ENCODE measurements around the gene BMP6. TPM values are rescaled to one million over a fixed set of nuclear protein-coding genes. Genes with fewer than 3 reads are reported as not detected.
A peak's percentile ranks its signal among the peaks of the same experiment; 100 is the strongest.

BMP6 gene
- total and polyA plus RNA-seq, 9 donors = 0.51 to 2.4 (median 1.4) TPM

DNA sequence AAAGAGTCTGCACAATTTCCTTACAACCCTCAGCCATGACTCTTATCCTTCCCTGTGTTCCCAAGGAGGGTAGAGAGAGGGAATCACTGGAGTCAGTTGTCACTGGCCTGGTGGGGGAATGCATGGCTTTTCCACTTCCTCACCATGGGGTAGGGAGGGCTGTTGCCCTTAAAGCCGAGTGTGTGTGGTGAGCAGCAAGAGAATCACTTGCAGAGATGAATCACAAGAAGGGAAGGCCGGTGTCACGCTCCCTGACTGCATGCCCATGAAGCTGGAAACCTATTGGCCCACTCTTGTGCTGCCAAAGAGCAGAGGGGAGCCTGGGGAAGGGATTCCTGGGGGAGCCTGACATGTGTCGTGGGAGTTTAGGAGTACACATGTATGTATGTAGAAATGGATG is 18.1 kb upstream of the BMP6 start:
- Histone ChIP-seq H3K9me3 (replicated peaks; ENCODE audit: control insufficient read depth, low read depth, low read length) (no peaks in the 10 kb centered on the region), H3K27ac (ENCODE audit: low read length) (no peak overlapping the region), H3K4me3 (ENCODE audit: low read length) (no peak overlapping the region), H3K4me1 (ENCODE audit: control insufficient read depth, insufficient read depth, low read length) (no peaks in the 10 kb centered on the region), H3K36me3 (ENCODE audit: control insufficient read depth, insufficient read depth, low read length) (no peaks in the 10 kb centered on the region), H3K27me3 (ENCODE audit: control insufficient read depth, insufficient read depth, low read length) (no peaks in the 10 kb centered on the region)
- no peak for DNase-seq
- WGBS (ENCODE audit: insufficient coverage) = 85% methylated on average over 3 of the region's 4 CpGs

DNA sequence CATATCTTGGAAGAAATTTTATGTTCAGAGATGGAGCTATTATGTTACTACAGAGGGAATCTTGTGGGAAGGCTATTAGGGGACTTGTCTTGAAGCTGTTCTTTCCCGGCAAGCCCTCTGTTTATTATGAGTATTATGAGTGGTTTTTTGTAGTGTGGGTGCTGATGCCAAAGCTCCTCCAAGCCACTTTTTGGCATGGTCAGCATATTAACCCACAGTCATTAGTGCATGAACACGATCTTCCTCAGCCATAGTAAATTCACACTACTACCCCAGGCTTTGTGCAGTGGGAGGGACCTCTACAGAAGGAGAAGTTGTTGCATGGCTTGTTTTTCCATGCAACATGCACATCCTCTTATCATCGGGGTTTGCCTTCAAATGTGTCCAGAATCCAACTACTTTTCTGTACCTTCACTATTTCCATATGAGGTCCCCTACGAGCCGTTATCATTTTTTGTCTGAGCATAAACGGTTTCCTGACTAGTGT is 6.5 kb upstream of the BMP6 start:
- DNase-seq = no peak
- Histone ChIP-seq H3K27me3 (ENCODE audit: control insufficient read depth, insufficient read depth, low read length) (peaks cover 9% of the 10 kb centered on the region), H3K9me3 (replicated peaks; ENCODE audit: control insufficient read depth, low read depth, low read length) (no peaks in the 10 kb centered on the region), H3K27ac (ENCODE audit: low read length) (no peak overlapping the region), H3K4me1 (ENCODE audit: control insufficient read depth, insufficient read depth, low read length) (peaks cover 4% of the 10 kb centered on the region), H3K36me3 (ENCODE audit: control insufficient read depth, insufficient read depth, low read length) (no peaks in the 10 kb centered on the region), H3K4me3 (ENCODE audit: low read length) (no peak overlapping the region)
- 78% methylated on average over 4 of the region's 6 CpGs for whole genome bisulfite sequencing (ENCODE audit: insufficient coverage)

DNA sequence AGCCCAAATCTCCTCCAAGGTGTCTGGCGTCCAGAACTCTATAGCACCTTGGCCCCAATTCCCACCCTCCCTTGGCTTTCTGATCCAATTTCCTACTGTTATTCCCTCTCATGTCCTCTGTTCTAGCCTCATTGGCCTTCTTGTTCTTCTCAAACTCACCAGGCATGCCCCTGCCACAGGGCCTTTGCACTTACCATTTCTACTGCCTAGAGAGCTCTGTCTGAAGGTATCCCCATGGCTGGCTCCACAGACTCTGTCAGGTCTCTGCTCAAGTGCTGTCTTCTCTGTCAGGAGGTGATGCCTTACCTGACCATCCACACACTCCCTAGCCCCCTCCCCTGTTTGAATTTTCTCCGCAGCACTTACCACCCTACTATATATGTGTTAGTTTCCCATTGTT is 5.6 kb upstream of the BMP6 start:
- peaks cover 6% of the 10 kb centered on the region for H3K4me1 ChIP-seq (ENCODE audit: control insufficient read depth, insufficient read depth, low read length)
- no peaks in the 10 kb centered on the region for H3K36me3 ChIP-seq (ENCODE audit: control insufficient read depth, insufficient read depth, low read length)
- H3K27ac ChIP-seq (ENCODE audit: low read length) = no peak overlapping the region
- 100% methylated on average over 1 of the region's 2 CpGs for WGBS (ENCODE audit: insufficient coverage)
- H3K9me3 ChIP-seq (replicated peaks; ENCODE audit: control insufficient read depth, low read depth, low read length) = no peaks in the 10 kb centered on the region
- DNase-seq = no peak
- H3K4me3 ChIP-seq (ENCODE audit: low read length) = no peak overlapping the region
- peaks cover 16% of the 10 kb centered on the region for H3K27me3 ChIP-seq (ENCODE audit: control insufficient read depth, insufficient read depth, low read length)

DNA sequence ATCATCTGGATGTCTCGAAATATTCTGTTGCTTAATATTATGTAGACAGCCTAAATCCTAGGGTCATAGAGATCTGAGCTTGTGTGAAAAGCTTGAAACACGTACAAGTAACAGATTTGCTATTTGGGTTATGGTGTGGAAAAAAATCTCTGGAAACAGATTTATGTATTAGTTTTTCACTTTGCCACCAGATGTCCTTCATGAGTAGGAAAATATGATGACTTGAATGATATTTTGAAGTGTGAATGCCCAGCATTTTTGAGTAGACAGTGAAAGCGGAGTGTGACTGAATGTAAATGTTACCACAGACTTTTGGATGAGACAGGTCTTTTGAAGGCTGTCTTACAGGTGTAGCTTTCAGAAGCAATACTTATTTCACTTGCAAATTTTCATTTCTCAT is 4.2 kb upstream of the BMP6 start:
- H3K27me3 ChIP-seq (ENCODE audit: control insufficient read depth, insufficient read depth, low read length) = peaks cover 28% of the 10 kb centered on the region
- peak; percentile 75 for DNase-seq

DNA sequence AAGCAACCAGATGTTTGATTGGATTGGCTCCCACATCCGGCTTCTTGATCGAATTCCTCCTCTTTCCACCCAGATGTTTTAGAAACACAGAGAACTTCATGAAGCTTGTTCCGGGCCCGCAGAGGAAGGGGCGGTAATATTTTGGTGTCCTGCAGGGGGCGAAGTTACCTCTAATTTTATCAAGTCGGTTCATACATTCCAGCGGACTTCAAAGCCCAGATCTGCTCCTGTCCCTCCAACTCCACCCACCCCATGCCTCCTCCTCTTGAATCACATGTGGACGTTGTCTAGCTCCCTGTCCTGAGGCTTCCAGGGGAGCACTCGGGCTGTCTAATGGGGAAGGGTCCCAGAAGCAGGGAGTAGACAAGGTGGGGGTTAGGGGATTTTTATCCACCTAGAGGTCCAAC is 2.9 kb upstream of the BMP6 start:
- peak; percentile 90 for DNase-seq
- Histone ChIP-seq H3K27me3 (ENCODE audit: control insufficient read depth, insufficient read depth, low read length) (peaks cover 40% of the 10 kb centered on the region), H3K4me1 (ENCODE audit: control insufficient read depth, insufficient read depth, low read length) (peaks cover 22% of the 10 kb centered on the region), H3K36me3 (ENCODE audit: control insufficient read depth, insufficient read depth, low read length) (no peaks in the 10 kb centered on the region), H3K9me3 (replicated peaks; ENCODE audit: control insufficient read depth, low read depth, low read length) (no peaks in the 10 kb centered on the region), H3K27ac (ENCODE audit: low read length) (no peak overlapping the region), H3K4me3 (ENCODE audit: low read length) (no peak overlapping the region)
- no CpG with 5 or more reads among the region's 10 CpGs for WGBS (ENCODE audit: insufficient coverage)

More for the DNA sequence above, 4.2 kb upstream of the BMP6 start:
- Histone ChIP-seq H3K36me3 (ENCODE audit: control insufficient read depth, insufficient read depth, low read length) (no peaks in the 10 kb centered on the region), H3K27ac (ENCODE audit: low read length) (no peak overlapping the region), H3K4me3 (ENCODE audit: low read length) (no peak overlapping the region), H3K4me1 (ENCODE audit: control insufficient read depth, insufficient read depth, low read length) (peaks cover 12% of the 10 kb centered on the region), H3K9me3 (replicated peaks; ENCODE audit: control insufficient read depth, low read depth, low read length) (no peaks in the 10 kb centered on the region)
- no CpG with 5 or more reads among the region's 3 CpGs for WGBS (ENCODE audit: insufficient coverage)

DNA sequence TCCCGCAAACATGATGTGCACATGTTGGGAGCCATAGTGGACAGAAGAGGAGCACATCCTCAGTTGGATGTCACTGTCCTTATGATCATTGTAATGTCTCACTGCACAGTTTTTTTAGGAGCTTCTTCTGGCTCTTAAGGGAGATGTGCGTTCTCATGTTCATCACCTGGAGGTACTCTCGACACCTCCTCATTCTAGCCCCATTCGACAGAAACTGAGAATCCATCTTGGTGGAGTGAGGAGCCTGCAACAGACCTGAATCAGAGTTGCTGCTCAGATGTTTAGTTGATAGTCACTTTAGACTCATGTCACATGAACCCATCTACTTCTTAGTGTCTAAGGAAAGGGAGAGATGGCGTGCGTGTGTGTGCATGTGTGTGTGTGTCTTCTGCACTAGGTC is 2.3 kb upstream of the BMP6 start:
- no peaks in the 10 kb centered on the region for H3K9me3 ChIP-seq (replicated peaks; ENCODE audit: control insufficient read depth, low read depth, low read length)
- DNase-seq = no peak
- H3K27me3 ChIP-seq (ENCODE audit: control insufficient read depth, insufficient read depth, low read length) = peaks cover 45% of the 10 kb centered on the region
- WGBS (ENCODE audit: insufficient coverage) = no CpG with 5 or more reads among the region's 6 CpGs
- H3K36me3 ChIP-seq (ENCODE audit: control insufficient read depth, insufficient read depth, low read length) = no peaks in the 10 kb centered on the region
- H3K27ac ChIP-seq (ENCODE audit: low read length) = no peak overlapping the region
- H3K4me1 ChIP-seq (ENCODE audit: control insufficient read depth, insufficient read depth, low read length) = peaks cover 27% of the 10 kb centered on the region
- H3K4me3 ChIP-seq (ENCODE audit: low read length) = no peak overlapping the region

DNA sequence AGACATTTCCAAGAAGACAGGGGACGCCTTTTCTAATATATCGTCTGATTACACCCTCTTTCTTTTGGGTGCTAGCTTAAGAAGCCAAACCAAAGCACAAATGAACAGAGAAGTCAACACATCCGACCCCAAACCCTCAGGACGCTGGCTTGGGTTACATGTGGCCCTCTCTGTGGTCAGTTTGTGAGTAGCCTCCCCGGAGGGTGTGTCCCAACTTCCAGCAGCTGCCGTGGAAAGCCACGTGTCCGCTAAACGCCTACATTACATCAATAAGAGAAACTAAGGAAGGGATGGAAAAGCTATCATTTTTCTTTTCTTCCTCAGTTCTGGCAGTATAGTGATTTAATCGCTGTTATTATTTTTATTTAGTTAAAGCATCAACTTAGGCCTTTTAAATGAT is 487 bp upstream of the BMP6 start:
- H3K4me1 ChIP-seq (ENCODE audit: control insufficient read depth, insufficient read depth, low read length) = peaks cover 35% of the 10 kb centered on the region

DNA sequence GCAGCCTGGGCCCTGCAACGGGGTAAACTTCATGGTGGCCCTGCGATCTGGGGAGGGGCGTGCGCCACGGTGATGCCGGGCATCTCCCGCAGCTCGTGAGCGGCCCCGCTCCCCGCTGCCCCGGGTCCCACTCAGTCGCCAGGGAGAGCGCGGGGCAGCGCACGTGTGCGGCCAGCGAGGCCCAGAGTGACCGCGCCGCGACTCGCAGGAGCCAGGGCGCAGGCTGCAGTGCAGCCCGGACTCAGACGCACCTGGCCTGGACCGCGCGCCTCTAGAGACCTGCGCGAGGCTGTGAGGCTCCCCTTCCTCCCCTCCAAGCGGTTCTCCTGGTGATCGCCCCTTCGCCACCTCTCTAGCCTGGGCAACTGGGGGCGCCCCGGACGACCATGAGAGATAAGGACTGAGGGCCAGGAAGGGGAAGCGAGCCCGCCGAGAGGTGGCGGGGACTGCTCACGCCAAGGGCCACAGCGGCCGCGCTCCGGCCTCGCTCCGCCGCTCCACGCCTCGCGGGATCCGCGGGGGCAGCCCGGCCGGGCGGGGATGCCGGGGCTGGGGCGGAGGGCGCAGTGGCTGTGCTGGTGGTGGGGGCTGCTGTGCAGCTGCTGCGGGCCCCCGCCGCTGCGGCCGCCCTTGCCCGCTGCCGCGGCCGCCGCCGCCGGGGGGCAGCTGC is 652 bp downstream of the BMP6 start:
- WGBS (ENCODE audit: insufficient coverage) = under 1% methylated on average over 70 of the region's 73 CpGs

More for the DNA sequence above, 487 bp upstream of the BMP6 start:
- DNase-seq = peak; percentile 39
- no peaks in the 10 kb centered on the region for H3K36me3 ChIP-seq (ENCODE audit: control insufficient read depth, insufficient read depth, low read length)
- H3K27ac ChIP-seq (ENCODE audit: low read length) = no peak overlapping the region
- H3K27me3 ChIP-seq (ENCODE audit: control insufficient read depth, insufficient read depth, low read length) = peaks cover 63% of the 10 kb centered on the region
- no CpG with 5 or more reads among the region's 10 CpGs for WGBS (ENCODE audit: insufficient coverage)
- peak overlapping the region; percentile 48 for H3K4me3 ChIP-seq (ENCODE audit: low read length)
- no peaks in the 10 kb centered on the region for H3K9me3 ChIP-seq (replicated peaks; ENCODE audit: control insufficient read depth, low read depth, low read length)

DNA sequence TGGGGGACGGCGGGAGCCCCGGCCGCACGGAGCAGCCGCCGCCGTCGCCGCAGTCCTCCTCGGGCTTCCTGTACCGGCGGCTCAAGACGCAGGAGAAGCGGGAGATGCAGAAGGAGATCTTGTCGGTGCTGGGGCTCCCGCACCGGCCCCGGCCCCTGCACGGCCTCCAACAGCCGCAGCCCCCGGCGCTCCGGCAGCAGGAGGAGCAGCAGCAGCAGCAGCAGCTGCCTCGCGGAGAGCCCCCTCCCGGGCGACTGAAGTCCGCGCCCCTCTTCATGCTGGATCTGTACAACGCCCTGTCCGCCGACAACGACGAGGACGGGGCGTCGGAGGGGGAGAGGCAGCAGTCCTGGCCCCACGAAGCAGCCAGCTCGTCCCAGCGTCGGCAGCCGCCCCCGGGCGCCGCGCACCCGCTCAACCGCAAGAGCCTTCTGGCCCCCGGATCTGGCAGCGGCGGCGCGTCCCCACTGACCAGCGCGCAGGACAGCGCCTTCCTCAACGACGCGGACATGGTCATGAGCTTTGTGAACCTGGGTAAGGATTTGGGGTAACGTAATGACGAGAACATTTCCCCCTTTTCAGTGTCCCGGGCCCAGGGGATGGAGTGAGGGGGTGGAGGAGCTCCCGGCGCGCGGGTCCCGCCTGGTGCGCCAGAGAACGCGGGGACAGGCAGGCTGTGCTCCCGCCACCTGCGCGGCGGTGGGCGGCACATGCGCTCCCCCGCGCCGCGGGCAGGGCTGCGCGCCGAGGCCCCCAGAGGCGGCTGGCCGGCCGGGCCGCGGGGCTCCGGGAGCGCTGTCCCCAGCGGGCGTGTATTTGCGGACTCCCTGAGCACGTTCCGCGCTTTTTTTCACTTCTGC is 1.4 kb downstream of the BMP6 start:
- DNase-seq = peak; percentile 40
- H3K4me3 ChIP-seq (ENCODE audit: low read length) = peak overlapping the region; percentile 38
- WGBS (ENCODE audit: insufficient coverage) = under 1% methylated on average over 95 of the region's 97 CpGs
- H3K4me1 ChIP-seq (ENCODE audit: control insufficient read depth, insufficient read depth, low read length) = peaks cover 35% of the 10 kb centered on the region
- H3K9me3 ChIP-seq (replicated peaks; ENCODE audit: control insufficient read depth, low read depth, low read length) = no peaks in the 10 kb centered on the region
- H3K36me3 ChIP-seq (ENCODE audit: control insufficient read depth, insufficient read depth, low read length) = no peaks in the 10 kb centered on the region
- no peak overlapping the region for H3K27ac ChIP-seq (ENCODE audit: low read length)
- peaks cover 70% of the 10 kb centered on the region for H3K27me3 ChIP-seq (ENCODE audit: control insufficient read depth, insufficient read depth, low read length)

More for the DNA sequence above, 652 bp downstream of the BMP6 start:
- H3K4me1 ChIP-seq (ENCODE audit: control insufficient read depth, insufficient read depth, low read length) = peaks cover 35% of the 10 kb centered on the region
- H3K9me3 ChIP-seq (replicated peaks; ENCODE audit: control insufficient read depth, low read depth, low read length) = no peaks in the 10 kb centered on the region
- peak overlapping the region; percentile 48 for H3K4me3 ChIP-seq (ENCODE audit: low read length)
- no peak overlapping the region for H3K27ac ChIP-seq (ENCODE audit: low read length)
- H3K36me3 ChIP-seq (ENCODE audit: control insufficient read depth, insufficient read depth, low read length) = no peaks in the 10 kb centered on the region
- peak; percentile 22 for DNase-seq
- H3K27me3 ChIP-seq (ENCODE audit: control insufficient read depth, insufficient read depth, low read length) = peaks cover 70% of the 10 kb centered on the region

Measured in muscle of leg (tissue), 11 donors.